Breast epithelium (tissue), 4 donors: ENCODE results near the gene MSI1. TPM values are rescaled to one million over a fixed set of nuclear protein-coding genes. Genes with fewer than 3 reads are reported as not detected.

ENCODE experiments used
- DNase-seq, 2 donors: peaks; one replicate each; pipeline ENCODE4 v3.0.0-alpha.2; 2019; ENCODE audit warnings: low spot score in 2 of 2
- H3K27ac ChIP-seq, 2 donors: fragments of 200-600 bp; sonication (generic) in 1 of 2; one replicate each; pipeline ENCODE4 v1.5.1; 2016 to 2019; ENCODE audit warnings: mild to moderate bottlenecking in 1 of 2
- H3K27me3 ChIP-seq, 2 donors: fragments of 200-600 bp; sonication (generic) in 1 of 2; one replicate each; pipeline versions ENCODE4 v1.5.1 to v1.6.0; 2017 to 2019; ENCODE audit warnings: control low read depth in 1 of 2, mild to moderate bottlenecking in 1 of 2
- H3K36me3 ChIP-seq: fragments of 200-600 bp; one replicate; pipeline ENCODE4 v1.5.1; 2019
- H3K4me1 ChIP-seq, 2 donors: fragments of 200-600 bp; sonication (generic); one replicate each; pipeline ENCODE4 v1.5.1; 2016 to 2019; ENCODE audit warnings: control low read depth in 1 of 2
- H3K4me3 ChIP-seq, 3 donors: fragments of 200-600 bp; sonication (generic); 1 replicate in 2 of 3; 2 replicates in 1 of 3; pipeline ENCODE4 v1.5.1; 2016 to 2019; ENCODE audit warnings: mild to moderate bottlenecking in 3 of 3, moderate library complexity in 2 of 3
- H3K9me3 ChIP-seq, 2 donors: fragments of 200-600 bp; sonication (generic) in 1 of 2; one replicate each; pipeline ENCODE4 v1.5.1; 2016 to 2019; ENCODE audit warnings: control low read depth in 1 of 2
- POLR2A ChIP-seq: fragments of 450-650 bp; IDR thresholded peaks from one replicate; pipeline ENCODE4 v1.6.1; 2016; ENCODE audit warnings: antibody characterized with exemption, mild to moderate bottlenecking, moderate library complexity
- POLR2AphosphoS5 ChIP-seq, 3 donors: sonication (generic); formaldehyde crosslinking; IDR thresholded peaks; one replicate each; pipeline ENCODE4 v1.6.1; 2017; ENCODE audit warnings: antibody characterized with exemption in 3 of 3
- intact Hi-C: fragments of 100-400 bp; cut with DNase I; formaldehyde crosslinking; loops from one replicate; pipeline ENCODE4 v1.15.1; 2023; ENCODE audit warnings: low total_unique reads
- total RNA-seq, 3 donors: library from RNA; depleted of rRNA; stranded (reverse); fragments of >200 nt; gene quantifications; one replicate each; pipeline ENCODE4 v1.1.0, GENCODE V29; 2016
- TF ChIP-seq, protein P1 (sequence below), 3 donors: fragments of 450-650 bp; IDR thresholded peaks; one replicate each; pipeline ENCODE4 v1.5.1; 2016 to 2017; ENCODE audit warnings: antibody characterized with exemption in 3 of 3, mild to moderate bottlenecking in 3 of 3, moderate library complexity in 3 of 3

Gene MSI1
- total RNA-seq, 3 donors from 2014 or later = 0.59 to 2.0 TPM; not detected in 1

DNA sequence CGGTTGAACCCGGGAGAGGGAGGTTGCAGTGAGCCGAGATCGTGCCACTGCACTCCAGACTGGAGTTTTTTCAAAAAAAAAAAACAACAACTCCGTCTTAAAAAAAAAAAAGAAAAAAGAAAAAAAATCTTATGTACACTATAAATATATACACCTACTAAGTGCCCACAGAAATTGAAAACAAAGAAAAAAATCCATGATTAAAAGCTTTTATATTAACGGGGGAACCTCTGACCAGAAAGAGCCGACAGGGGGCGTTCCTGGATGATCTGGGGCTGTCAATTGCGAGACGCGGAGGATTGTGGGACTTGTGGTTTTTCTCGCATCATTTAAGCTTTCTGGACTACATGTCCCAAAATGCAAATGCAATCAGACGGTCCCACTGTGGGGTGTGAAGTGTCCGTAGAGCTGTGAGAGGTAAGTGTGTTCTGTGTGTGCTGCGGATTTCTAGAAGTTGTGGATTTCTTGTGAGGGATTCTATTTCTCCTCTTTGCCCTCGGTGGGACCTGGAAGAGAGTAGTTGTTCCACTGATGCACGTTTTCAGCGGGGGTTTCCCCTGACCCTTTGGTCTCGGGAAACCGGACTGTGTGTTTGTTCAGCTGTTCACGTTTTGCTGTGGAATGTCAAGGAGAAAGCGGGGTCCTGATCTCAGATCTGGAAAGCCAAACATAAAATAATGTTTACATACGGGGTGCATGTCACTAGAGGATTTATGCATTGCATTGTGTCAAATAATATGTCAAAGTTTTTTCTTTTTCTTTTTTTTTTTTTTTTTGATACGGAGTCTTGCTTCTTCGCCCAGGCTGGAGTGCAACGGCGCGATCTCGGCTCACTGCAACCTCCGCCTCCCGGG, 66.8 kb downstream of the MSI1 start, which contains the start of gene SIRT4:
TSS of gene SIRT4 (plus strand) at position 360 of the 854 bp plus-strand sequence. CDS start 1,241 bp downstream, outside the sequence.
- Histone ChIP-seq H3K36me3 (no peaks in the 10 kb centered on the region), H3K4me3 (peak within 1 kb of the TSS; percentile 59 to 91 (median 62)), H3K27ac (peak within 1 kb of the TSS; percentile 5 to 71), H3K9me3 (no peaks in the 10 kb centered on the region), H3K4me1 (no peaks in the 10 kb centered on the region), H3K27me3 (no peaks in the 10 kb centered on the region)
- DNase-seq = peak; percentile 83 to 85
- TF ChIP-seq, protein P1, sequence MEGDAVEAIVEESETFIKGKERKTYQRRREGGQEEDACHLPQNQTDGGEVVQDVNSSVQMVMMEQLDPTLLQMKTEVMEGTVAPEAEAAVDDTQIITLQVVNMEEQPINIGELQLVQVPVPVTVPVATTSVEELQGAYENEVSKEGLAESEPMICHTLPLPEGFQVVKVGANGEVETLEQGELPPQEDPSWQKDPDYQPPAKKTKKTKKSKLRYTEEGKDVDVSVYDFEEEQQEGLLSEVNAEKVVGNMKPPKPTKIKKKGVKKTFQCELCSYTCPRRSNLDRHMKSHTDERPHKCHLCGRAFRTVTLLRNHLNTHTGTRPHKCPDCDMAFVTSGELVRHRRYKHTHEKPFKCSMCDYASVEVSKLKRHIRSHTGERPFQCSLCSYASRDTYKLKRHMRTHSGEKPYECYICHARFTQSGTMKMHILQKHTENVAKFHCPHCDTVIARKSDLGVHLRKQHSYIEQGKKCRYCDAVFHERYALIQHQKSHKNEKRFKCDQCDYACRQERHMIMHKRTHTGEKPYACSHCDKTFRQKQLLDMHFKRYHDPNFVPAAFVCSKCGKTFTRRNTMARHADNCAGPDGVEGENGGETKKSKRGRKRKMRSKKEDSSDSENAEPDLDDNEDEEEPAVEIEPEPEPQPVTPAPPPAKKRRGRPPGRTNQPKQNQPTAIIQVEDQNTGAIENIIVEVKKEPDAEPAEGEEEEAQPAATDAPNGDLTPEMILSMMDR (IDR thresholded peaks at IDR 0.05) = peak; percentile 44 to 61 (median 54)
- TF ChIP-seq POLR2A = no peak
- TF ChIP-seq POLR2AphosphoS5 (IDR thresholded peaks at IDR 0.05) = peak; percentile 12 to 45 (median 32)
- intact Hi-C loops = no loop called here

DNA sequence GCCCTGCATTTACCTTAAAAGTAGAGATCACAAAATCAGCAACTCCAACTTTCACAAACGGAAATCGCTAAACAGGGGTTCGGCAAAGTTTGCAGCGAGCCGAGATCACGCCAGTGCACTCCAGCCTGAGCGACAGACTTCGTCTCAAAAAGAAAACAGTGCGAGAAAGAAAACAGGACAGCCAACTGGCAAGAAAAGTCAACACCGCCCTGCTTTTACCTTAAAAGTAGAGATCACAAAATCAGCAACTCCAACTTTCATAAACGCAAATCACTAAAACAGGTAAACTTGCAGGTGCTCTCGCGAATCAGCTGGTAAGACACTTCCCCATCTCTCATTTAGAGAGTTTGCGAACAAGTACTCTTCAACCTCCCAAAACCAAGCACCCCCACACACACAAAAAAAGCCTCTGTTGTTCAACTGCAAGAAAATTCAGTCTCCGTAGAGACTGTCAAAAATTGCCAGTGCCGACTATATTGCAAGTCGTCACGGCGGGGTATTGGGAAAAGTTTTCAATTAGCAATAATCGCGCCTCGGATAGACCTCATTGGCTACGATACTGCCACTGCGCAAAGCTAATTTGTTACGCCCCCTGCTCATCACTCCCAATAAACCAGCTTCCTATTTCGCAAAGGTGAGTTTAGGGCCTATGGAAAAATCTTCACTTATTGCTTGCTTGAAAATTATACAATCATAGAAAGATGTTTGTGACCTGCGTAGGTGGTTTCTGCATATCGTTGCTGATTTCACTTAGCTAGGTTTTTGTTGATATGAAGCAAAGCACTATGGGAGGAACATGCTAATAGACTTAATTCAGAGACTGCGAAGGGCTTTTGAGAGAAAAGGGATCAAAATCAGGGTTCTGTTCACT, 76.1 kb downstream of the MSI1 start, which contains the start of gene RNU4-1:
TSS of gene RNU4-1 (minus strand) at position 577 of the 871 bp plus-strand sequence.
- intact Hi-C loops = no loop called here
- peak within 1 kb of the TSS; percentile 43 to 71 (median 66) for H3K4me3 ChIP-seq
- no peaks in the 10 kb centered on the region for H3K36me3 ChIP-seq
- peak within 1 kb of the TSS; percentile 98 to 99 for H3K27ac ChIP-seq
- TF ChIP-seq, protein P1 (IDR thresholded peaks at IDR 0.05) = no peak
- TF ChIP-seq POLR2A (peak; percentile 58), POLR2AphosphoS5 (IDR thresholded peaks at IDR 0.05) (peak; percentile 81 to 99 (median 83))
- H3K4me1 ChIP-seq = no peaks in the 10 kb centered on the region
- peak; percentile 65 to 76 for DNase-seq
- no peaks in the 10 kb centered on the region for H3K9me3 ChIP-seq
- H3K27me3 ChIP-seq = no peaks in the 10 kb centered on the region

DNA sequence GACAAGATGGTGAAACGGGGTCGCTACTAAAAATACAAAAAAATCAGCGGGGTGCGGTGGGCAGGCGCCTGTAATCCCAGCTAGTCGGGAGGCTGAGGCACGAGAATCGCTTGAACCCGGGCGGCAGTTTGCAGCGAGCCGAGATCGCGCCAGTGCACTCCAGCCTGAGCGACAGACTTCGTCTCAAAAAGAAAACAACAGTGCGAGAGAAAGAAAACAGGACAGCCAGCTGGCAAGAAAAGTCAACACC, 76.6 kb downstream of the MSI1 start:
- no peaks in the 10 kb centered on the region for H3K36me3 ChIP-seq
- H3K4me1 ChIP-seq = no peaks in the 10 kb centered on the region
- H3K27me3 ChIP-seq = no peaks in the 10 kb centered on the region
- TF ChIP-seq POLR2A = no peak
- TF ChIP-seq, protein P1 (IDR thresholded peaks at IDR 0.05) = no peak
- TF ChIP-seq POLR2AphosphoS5 (IDR thresholded peaks at IDR 0.05) = no peak
- H3K27ac ChIP-seq = peak overlapping the region; percentile 98 to 99
- H3K9me3 ChIP-seq = no peaks in the 10 kb centered on the region
- intact Hi-C loops = no loop called here
- DNase-seq = no peak
- H3K4me3 ChIP-seq = peak overlapping the region; percentile 43 to 71 (median 66)

Other genes with a start within 250 kb of the MSI1 start
- gene GCN1, start 174.4 kb downstream of the MSI1 start, total RNA-seq = 10 to 100 TPM; 50.1 to 79.6 (median 73.4) TPM
- 1,000 to 10,000 TPM; 3,137 to 4,833 (median 3,312) TPM for gene RPLP0, start 168.1 kb downstream of the MSI1 start, total RNA-seq
- gene PXN, start 103.4 kb downstream of the MSI1 start, total RNA-seq = 10 to 100 TPM; 44.8 to 74.1 (median 53.9) TPM
- gene RNU4-2, start 77.3 kb downstream of the MSI1 start, total RNA-seq = under 1 TPM; under 0.01 TPM
- gene RNU4-1, start 75.9 kb downstream of the MSI1 start, total RNA-seq = under 1 TPM in 2 of 3 donors, not detected in 1; under 0.01 TPM
- 1 to 10 TPM in 2 of 3 donors, under 1 TPM in 1; 0.98 to 3.1 (median 1.6) TPM for gene SIRT4, start 66.8 kb downstream of the MSI1 start, total RNA-seq
- not detected for gene PLA2G1B, start 41.4 kb downstream of the MSI1 start, total RNA-seq
- gene COX6A1, start 68.9 kb upstream of the MSI1 start, total RNA-seq = 100 to 1,000 TPM; 464 to 649 (median 599) TPM
- gene TRIAP1, start 77.2 kb upstream of the MSI1 start, total RNA-seq = 10 to 100 TPM; 10.2 to 21.3 (median 13.0) TPM
- gene GATC, start 77.3 kb upstream of the MSI1 start, total RNA-seq = 10 to 100 TPM; 26.5 to 35.8 (median 32.5) TPM
- 10 to 100 TPM; 65.9 to 97.3 (median 82.5) TPM for gene SRSF9, start 100.6 kb upstream of the MSI1 start, total RNA-seq
- 100 to 1,000 TPM; 155 to 170 (median 167) TPM for gene DYNLL1, start 126.9 kb upstream of the MSI1 start, total RNA-seq
- gene COQ5, start 160.0 kb upstream of the MSI1 start, total RNA-seq = 10 to 100 TPM; 26.2 to 33.0 (median 26.5) TPM
- 100 to 1,000 TPM; 112 to 164 (median 149) TPM for gene RNF10, start 165.2 kb upstream of the MSI1 start, total RNA-seq
- 10 to 100 TPM; 35.4 to 43.8 (median 42.4) TPM for gene POP5, start 212.2 kb upstream of the MSI1 start, total RNA-seq